ENCODE measurements around the gene FLNA.

DNA sequence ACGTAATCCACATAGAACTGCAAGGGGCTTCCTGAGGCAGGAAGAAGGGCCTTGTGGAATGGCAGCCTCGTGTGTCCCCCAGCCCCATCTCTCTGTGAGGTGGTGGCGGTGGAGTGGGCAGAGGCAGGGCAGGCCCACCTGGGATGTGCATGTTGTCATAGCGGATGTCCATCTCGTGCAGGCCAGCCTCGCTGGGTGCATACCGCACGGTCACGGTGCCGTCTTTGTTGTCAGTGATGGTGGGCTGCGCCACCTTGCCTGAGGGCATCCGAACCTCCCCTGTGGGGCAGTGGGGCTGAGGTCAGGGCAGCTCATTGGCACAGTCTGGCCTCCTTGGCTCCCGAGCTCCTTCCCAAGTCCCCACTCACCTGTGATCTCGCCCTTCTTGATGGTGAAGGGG lies 20.4 kb downstream of the FLNA start:
- TF ChIP-seq, protein P1, sequence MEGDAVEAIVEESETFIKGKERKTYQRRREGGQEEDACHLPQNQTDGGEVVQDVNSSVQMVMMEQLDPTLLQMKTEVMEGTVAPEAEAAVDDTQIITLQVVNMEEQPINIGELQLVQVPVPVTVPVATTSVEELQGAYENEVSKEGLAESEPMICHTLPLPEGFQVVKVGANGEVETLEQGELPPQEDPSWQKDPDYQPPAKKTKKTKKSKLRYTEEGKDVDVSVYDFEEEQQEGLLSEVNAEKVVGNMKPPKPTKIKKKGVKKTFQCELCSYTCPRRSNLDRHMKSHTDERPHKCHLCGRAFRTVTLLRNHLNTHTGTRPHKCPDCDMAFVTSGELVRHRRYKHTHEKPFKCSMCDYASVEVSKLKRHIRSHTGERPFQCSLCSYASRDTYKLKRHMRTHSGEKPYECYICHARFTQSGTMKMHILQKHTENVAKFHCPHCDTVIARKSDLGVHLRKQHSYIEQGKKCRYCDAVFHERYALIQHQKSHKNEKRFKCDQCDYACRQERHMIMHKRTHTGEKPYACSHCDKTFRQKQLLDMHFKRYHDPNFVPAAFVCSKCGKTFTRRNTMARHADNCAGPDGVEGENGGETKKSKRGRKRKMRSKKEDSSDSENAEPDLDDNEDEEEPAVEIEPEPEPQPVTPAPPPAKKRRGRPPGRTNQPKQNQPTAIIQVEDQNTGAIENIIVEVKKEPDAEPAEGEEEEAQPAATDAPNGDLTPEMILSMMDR (IDR thresholded peaks at IDR 0.05; ENCODE audit: poor library complexity): no peak
- no peak for TF ChIP-seq EZH2 (IDR thresholded peaks at IDR 0.05; ENCODE audit: borderline replicate concordance)

Data from hepatocyte (in vitro differentiated cells).